ENCODE measurements around the gene SCN3A.

Gene SCN3A

DNA sequence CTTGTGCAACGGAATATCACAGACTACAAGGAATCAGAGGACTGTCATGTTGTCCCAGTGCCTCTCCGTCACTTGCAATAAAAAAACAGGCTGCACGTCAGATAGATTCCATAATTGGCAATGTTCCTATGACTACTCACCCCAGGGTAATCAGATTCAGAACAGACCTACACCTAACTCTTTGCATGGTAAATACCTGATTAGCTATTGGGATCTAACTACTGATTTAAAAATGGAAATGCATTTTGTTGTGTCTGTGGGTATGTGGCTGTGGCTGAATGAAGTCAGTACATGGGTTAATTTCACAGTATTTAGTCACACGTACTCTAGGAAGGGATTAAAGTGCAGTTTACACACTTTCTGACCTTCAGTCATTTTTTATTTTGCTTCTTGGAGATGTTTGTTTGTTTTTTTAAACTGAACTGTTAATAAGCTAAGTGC, 91.7 kb downstream of the SCN3A start:
- no peak for DNase-seq (ENCODE audit: low read depth in 2 of 2)

DNA sequence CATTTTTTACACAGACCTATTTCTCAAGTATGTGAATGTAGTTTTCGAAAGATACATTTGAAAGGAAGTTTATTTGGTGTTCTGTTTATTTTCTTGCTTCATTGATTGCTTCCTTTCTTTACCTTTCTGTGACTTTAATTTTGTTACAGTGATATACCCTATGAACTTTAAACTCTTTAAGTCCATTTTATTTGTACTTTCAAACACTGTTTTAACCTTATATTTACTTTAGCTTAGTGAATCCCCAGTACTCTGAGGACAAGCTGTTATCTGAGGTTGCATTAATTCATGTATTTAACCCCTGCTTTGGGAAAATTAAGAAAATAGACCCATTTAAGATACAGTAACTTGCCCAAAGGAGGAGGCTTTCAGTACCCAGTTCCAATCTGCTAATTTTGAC, 93.5 kb downstream of the SCN3A start:
- DNase-seq (ENCODE audit: low read depth in 2 of 2), result no peak

DNA sequence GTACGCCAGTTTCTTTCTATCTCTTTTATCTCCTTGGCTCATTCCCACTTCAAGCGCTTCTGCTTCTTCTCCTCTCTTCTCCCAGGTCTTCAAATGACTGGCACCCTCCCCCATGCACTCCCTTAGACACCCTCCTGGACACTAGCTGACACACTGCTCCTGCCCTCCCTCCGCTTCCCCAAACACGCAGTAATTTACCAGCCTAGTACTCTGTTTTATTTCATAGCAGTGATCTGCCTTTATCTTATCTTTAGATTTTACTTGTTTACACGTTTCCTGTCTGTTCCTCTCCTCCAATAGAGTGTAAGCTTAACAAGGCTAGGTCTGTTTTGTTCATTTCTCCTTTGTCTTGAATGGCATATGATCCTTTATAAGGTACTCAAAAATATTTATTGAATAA, 93.9 kb downstream of the SCN3A start:
- DNase-seq (ENCODE audit: low read depth in 2 of 2), result no peak

DNA sequence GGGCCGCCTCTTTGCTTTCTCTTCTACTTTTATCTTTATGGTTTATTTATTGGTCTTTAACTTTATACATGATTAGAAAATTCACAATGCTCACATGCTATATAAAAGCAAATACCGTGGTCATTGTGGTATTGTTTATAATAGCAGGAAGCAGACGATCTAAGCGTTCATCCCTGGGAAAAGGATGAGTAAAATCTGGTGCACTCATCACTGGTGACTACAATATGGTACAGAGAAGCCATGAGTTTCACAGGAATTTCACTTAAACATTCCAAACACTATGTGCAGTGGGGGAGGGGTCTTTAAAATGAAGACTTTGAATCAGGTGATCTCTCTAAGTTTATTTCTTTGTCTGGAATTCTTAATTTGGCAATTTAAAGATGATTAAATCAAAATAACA, 97.9 kb downstream of the SCN3A start:
- no peak for DNase-seq (ENCODE audit: low read depth in 2 of 2)

GRCh38 chr2:165087933-165088901, 115.6 kb downstream of the SCN3A start:
- DNase-seq (ENCODE audit: low read depth in 2 of 2), result no peak

GRCh38 chr2:165086337-165086736, 117.5 kb downstream of the SCN3A start:
- DNase-seq (ENCODE audit: low read depth in 2 of 2), result no peak

DNA sequence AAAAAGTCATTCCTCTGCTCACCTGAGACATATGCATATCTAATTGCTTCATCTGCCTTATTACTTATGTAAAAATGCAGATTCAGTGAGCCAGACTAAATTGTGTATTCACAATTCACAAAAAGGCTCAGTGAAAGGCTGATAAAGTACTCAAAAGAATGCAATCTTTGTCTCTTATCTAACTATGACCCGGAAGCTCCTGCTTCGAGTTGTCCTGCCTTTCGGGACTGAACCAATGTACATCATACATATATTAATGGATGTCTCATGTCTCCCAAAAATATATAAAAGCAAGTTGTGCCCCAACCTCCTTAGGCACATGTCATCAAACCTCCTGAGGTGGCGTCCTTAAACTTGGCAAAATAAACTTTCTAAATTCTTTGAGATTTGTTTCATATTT, 120.5 kb downstream of the SCN3A start:
- no peak for DNase-seq (ENCODE audit: low read depth in 2 of 2)

- DNase-seq (ENCODE audit: low read depth in 2 of 2), result no peak
These were observed 121.4 kb downstream of the SCN3A start for GRCh38 chr2:165082479-165082878.

DNA sequence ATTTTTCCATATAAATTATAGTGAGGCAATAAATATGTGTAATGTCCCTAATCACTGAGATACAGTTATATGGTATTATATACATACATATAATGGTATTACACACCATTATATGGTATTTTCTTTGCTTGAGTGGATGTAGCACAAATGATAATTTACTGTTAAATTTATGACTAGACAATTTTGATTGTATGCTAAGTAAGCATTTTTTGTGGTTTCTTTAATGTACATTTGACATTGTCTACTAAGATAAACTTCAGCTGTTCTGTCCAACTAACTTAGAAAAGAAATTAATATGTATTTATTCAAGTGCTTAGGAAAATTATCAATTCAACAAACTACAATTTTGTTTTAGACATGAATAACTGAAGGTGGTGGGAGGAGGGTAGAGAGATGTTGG, 122.6 kb downstream of the SCN3A start:
- DNase-seq (ENCODE audit: low read depth in 2 of 2), result no peak

GRCh38 chr2:165079432-165079831, 124.4 kb downstream of the SCN3A start:
- DNase-seq (ENCODE audit: low read depth in 2 of 2), result no peak

- DNase-seq (ENCODE audit: low read depth in 2 of 2), result no peak
These were observed 124.9 kb downstream of the SCN3A start for GRCh38 chr2:165078913-165079312.

DNA sequence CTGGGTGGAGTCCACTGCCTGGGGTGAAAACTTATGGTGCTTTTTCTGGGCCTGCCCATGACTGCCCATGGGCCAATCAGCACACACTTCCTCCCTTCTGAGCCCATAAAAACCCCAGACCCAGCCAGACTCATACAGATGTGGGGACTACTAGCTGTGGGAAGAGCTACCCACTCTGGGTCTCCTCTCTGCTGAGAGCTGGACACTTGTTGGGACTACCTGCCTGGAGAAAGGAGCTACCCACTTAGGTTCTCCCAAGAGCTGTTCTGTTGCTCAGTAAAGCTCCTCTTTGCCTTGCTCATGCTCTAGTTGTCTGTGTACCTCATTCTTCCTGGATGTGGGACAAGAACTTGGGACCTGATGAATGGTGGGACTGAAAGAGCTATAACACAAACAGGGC, 129.0 kb downstream of the SCN3A start:
- no peak for DNase-seq (ENCODE audit: low read depth in 2 of 2)

DNA sequence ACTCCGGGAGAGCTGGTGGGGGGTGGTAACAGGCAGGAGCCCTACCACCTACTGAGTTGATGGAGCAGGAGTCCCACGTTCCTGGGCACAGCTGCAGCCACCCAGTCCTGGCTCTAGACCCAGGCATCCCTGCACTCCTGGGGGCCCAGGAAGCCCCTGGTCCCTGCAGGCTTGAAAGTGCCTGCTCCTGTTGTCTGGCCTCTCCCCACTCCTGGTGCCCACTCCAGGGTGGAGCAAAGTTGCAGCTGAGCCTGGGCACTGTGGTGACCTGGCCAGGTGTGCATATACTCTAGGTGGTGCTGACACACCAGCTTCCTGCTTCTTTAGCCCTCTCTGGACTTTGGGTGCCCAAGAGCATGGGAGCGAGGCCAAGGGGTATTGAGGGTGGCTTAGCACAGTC, 129.5 kb downstream of the SCN3A start:
- DNase-seq (ENCODE audit: low read depth in 2 of 2), result no peak

DNA sequence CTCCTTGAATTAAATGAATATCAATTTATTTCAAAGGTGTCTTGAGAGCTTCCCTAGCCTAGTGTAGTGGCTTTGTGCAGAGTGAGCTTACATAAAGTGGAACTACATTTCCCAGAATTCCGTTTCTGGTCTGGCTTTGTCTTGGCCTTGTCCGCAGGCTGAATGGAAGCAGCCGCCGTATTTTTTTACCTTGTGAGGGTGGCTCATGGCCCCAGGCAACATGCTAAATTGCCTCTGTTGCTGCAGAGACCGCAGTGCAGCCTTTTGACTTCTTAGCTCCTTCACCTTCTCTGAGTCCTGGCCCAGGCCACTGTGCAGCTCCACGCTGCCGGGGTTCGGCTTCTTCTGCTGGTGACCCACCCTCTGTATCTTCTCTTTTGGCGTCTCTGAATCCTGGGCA, 133.8 kb downstream of the SCN3A start:
- no peak for DNase-seq (ENCODE audit: low read depth in 2 of 2)

DNA sequence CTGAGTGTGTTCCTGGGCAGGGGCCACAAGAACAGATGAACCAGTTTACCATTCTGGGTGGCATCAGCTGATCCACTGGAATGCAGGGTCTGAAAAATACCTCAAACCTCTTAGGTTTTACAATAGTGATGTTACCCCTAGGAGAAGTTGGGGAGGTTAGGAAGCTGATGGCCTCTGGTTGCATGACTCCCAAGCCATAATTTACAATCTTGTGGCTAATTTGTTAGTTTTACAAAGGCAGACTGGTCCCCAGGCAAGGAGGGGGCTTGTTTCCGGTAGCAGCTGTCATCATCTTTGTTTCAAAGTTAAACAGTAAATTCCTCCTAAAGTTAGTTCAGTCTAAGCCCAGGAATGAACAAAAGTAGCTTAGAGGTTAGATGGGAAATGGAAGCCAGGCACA, 134.7 kb downstream of the SCN3A start:
- DNase-seq (ENCODE audit: low read depth in 2 of 2), result no peak

GRCh38 chr2:165068487-165068757, 135.4 kb downstream of the SCN3A start:
- DNase-seq (ENCODE audit: low read depth in 2 of 2), result no peak

DNA sequence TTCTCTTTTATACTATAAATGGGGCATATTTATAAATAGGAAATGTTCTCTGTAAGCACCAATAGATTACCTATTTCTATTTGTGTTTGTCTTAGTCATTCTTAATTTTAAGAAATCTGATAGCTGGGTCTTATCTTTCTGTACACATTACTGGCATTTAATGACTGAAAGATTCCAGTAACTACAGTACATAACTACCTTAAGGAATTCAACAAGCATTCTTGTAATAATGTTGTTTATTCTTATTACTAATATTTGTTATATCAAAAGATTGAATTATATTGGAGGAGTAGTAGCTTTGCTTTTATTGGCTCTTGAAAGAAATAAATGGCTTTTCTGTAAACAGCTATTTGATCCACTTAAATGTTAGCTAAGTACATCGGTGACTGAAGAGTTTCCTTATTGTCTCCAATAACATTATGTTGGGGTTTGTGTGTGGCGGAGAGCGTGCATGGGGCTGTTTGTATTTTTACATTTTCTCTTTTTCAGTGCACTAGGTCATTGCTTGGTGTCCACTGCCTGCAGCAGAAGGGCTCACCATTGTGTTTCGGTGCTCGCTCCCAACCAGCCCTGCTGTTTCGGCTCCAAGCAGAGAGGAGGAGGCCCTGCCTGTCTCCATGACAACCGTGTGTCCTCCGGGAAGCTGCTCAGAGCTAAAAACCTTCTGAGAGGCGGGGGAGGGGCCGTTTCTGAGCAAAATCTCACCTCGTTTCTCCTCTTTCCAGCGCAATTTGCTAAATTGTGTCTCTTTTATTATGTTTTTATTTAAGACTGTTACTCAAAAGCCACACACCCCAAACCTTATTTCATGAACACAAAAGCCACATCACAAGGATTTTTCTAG, 136.0 kb downstream of the SCN3A start:
- no peak for DNase-seq (ENCODE audit: low read depth in 2 of 2)

DNA sequence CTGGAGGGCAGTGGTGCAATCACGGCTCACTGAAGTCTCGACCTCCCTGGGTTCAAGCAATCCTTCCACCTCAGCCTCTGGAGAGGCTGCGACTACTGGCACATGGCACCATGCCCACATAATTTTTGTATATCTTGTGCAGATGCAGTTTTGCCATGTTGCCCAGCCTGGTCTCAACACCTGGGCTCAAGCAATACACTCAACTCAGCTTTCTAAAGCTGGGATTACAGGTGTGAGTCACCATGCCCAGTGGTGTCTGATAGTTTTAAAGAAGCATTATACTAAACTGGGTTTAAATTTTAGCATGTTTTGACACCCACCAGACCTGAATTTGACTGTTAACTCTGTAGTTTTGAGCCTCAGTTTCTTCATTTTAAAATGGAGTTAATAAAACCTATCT, 139.1 kb downstream of the SCN3A start:
- DNase-seq (ENCODE audit: low read depth in 2 of 2), result no peak

- no peak for DNase-seq (ENCODE audit: low read depth in 2 of 2)
These were observed 143.4 kb downstream of the SCN3A start for GRCh38 chr2:165060411-165060810.

- DNase-seq (ENCODE audit: low read depth in 2 of 2), result no peak
These were observed 145.2 kb downstream of the SCN3A start for GRCh38 chr2:165058476-165059265.

- DNase-seq (ENCODE audit: low read depth in 2 of 2), result no peak
These were observed 145.9 kb downstream of the SCN3A start for GRCh38 chr2:165057931-165058330.

DNA sequence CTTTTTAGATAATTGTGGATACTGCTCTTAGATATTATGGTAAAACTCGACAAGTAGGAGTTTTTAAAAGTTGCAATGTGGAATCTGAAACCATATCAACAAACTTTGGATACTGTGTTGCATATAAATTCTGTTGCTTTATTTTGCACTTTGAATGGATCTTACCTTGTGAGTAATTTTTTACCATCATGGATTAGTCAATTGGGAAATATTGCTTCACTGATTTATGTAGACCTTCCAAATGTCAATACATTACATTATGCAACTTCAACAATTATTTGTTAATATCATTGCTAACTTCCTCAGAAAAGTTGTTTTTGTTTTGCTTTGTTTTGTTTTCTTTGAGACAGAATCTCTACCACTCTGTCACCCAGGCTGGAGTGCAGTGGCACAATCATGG, 146.5 kb downstream of the SCN3A start:
- DNase-seq (ENCODE audit: low read depth in 2 of 2), result no peak

Data from activated CD8-positive, alpha-beta memory T cell treated with anti-CD3 and anti-CD28 coated beads for 4 hours (primary cell).